H1 (cell line): ENCODE data around the gene GP1BB. TPM values are rescaled to one million over a fixed set of nuclear protein-coding genes. Genes with fewer than 3 reads are reported as not detected.

Source experiments
- CTCF ChIA-PET: fragments of 300-600 bp; sonication (Branson Sonifier 250); formaldehyde crosslinking; loops from one replicate; lab custom pipeline; 2021; ENCODE audit not compliant: partially characterized antibody; lab: Charles Lee
- POLR2A ChIA-PET: fragments of 300-600 bp; sonication (Branson Sonifier 250); formaldehyde crosslinking; loops from one replicate; lab custom pipeline; 2021; ENCODE audit warnings: inconsistent platforms; ENCODE audit not compliant: partially characterized antibody; lab: Charles Lee
- DNase-seq, 2 experiments: peaks; one replicate each; pipeline versions ENCODE4 v3.0.0 to v3.0.0-alpha.2; 2010 to 2022; ENCODE audit warnings: low spot score in 2 of 2, low read depth in 1 of 2, mixed read lengths in 1 of 2
- FAIRE-seq: peaks from 2 replicates; lab custom pipeline; 2011; peaks lifted over from hg19 to GRCh38; lab: Jason Lieb, UNC
- H2AFZ ChIP-seq: 2 replicates; pipeline ENCODE4 v1.8.1; 2012; ENCODE audit warnings: low read length, inconsistent platforms
- H2AK5ac ChIP-seq: 2 replicates; pipeline ENCODE4 v1.6.1; 2013; ENCODE audit warnings: low read depth, low read length
- H2BK120ac ChIP-seq: replicated peaks from 2 replicates; pipeline ENCODE3; 2013; ENCODE audit warnings: low read depth, low read length, inconsistent platforms
- H2BK12ac ChIP-seq: 2 replicates; pipeline ENCODE4 v1.6.1; 2013; ENCODE audit warnings: low read depth, low read length
- H2BK15ac ChIP-seq: 2 replicates; pipeline ENCODE4 v1.6.1; 2013; ENCODE audit warnings: low read length
- H2BK20ac ChIP-seq: 2 replicates; pipeline ENCODE4 v1.6.1; 2013; ENCODE audit warnings: low read length
- H2BK5ac ChIP-seq: 2 replicates; pipeline ENCODE4 v1.6.1; 2013; ENCODE audit warnings: low read depth, low read length
- H3K14ac ChIP-seq: 2 replicates; pipeline ENCODE4 v1.6.1; 2013; ENCODE audit warnings: inconsistent platforms; ENCODE audit not compliant: insufficient read length
- H3K18ac ChIP-seq: 2 replicates; pipeline ENCODE4 v1.6.1; 2013; ENCODE audit warnings: low read length; ENCODE audit errors: extremely low read depth
- H3K23ac ChIP-seq: 2 replicates; pipeline ENCODE4 v1.6.1; 2013; ENCODE audit warnings: inconsistent platforms; ENCODE audit not compliant: insufficient read length
- H3K23me2 ChIP-seq: 2 replicates; pipeline ENCODE4 v1.6.1; 2013; ENCODE audit warnings: low read depth, low read length
- H3K27ac ChIP-seq: 2 replicates; pipeline ENCODE4 v1.6.1; 2011; ENCODE audit warnings: low read depth, low read length, inconsistent platforms
- H3K27me3 ChIP-seq, 4 experiments: replicated peaks in 1 of 4; 1 replicate in 1 of 4; 2 replicates in 3 of 4; pipeline versions ENCODE4 v1.6.1 to v1.8.1; 2011 to 2013; ENCODE audit warnings: low read length in 3 of 4, mild to moderate bottlenecking in 3 of 4, inconsistent platforms in 2 of 4, mixed read lengths in 2 of 4, moderate library complexity in 1 of 4; ENCODE audit not compliant: control insufficient read depth in 3 of 4, insufficient read depth in 3 of 4; ENCODE audit errors: extremely low read depth in 1 of 4
- H3K36me3 ChIP-seq, 4 experiments: 2 replicates each; pipeline versions ENCODE4 v1.6.1 to v1.8.1; 2011 to 2013; ENCODE audit warnings: mild to moderate bottlenecking in 4 of 4, low read length in 3 of 4, moderate library complexity in 2 of 4, control low read depth in 1 of 4, inconsistent platforms in 1 of 4; ENCODE audit not compliant: insufficient read depth in 4 of 4, control insufficient read depth in 2 of 4
- H3K4ac ChIP-seq: replicated peaks from 2 replicates; pipeline ENCODE3; 2013; ENCODE audit warnings: low read length, low read depth, mixed read lengths, inconsistent platforms; ENCODE audit not compliant: insufficient read length
- H3K4me1 ChIP-seq, 4 experiments: replicated peaks in 1 of 4; 1 replicate in 1 of 4; 2 replicates in 3 of 4; pipeline versions ENCODE4 v1.6.1 to v1.8.1; 2011 to 2013; ENCODE audit warnings: low read length in 3 of 4, inconsistent platforms in 2 of 4, mixed read lengths in 1 of 4; ENCODE audit not compliant: insufficient read depth in 4 of 4, control insufficient read depth in 3 of 4
- H3K4me2 ChIP-seq, 2 experiments: 2 replicates each; pipeline versions ENCODE4 v1.6.1 to v1.8.1; 2011 to 2013; ENCODE audit warnings: low read depth in 2 of 2, low read length in 2 of 2, control low read depth in 1 of 2, inconsistent platforms in 1 of 2, mild to moderate bottlenecking in 1 of 2; ENCODE audit not compliant: insufficient read depth in 1 of 2
- H3K4me3 ChIP-seq, 4 experiments: fragments of 200-600, 300-600 bp in 1 of 4; sonication (generic), shearing (Covaris generic), sonication (Bioruptor Twin) in 1 of 4; 2 replicates each; pipeline versions ENCODE4 v1.5.1 to v1.8.1; 2011 to 2016; ENCODE audit warnings: low read length in 4 of 4, low read depth in 3 of 4, control low read depth in 2 of 4, inconsistent platforms in 2 of 4, mild to moderate bottlenecking in 2 of 4, mixed read lengths in 1 of 4, moderate library complexity in 1 of 4; ENCODE audit not compliant: insufficient read depth in 2 of 4; ENCODE audit errors: extremely low read depth in 1 of 4
- H3K56ac ChIP-seq: replicated peaks from 2 replicates; pipeline ENCODE3; 2013; ENCODE audit warnings: low read depth, mild to moderate bottlenecking, mixed read lengths, low read length, inconsistent platforms; ENCODE audit not compliant: insufficient read length
- H3K79me1 ChIP-seq: 2 replicates; pipeline ENCODE4 v1.6.1; 2013; ENCODE audit warnings: low read depth, low read length, control low read depth
- H3K79me2 ChIP-seq, 2 experiments: 2 replicates each; pipeline versions ENCODE4 v1.6.1 to v1.8.1; 2012 to 2013; ENCODE audit warnings: low read length in 2 of 2, mild to moderate bottlenecking in 2 of 2, inconsistent platforms in 1 of 2; ENCODE audit not compliant: insufficient read depth in 2 of 2, control insufficient read depth in 1 of 2
- H3K9ac ChIP-seq, 4 experiments: replicated peaks in 1 of 4; 1 replicate in 1 of 4; 2 replicates in 3 of 4; pipeline versions ENCODE4 v1.6.1 to v1.8.1; 2011 to 2013; ENCODE audit warnings: low read depth in 3 of 4, low read length in 3 of 4, control low read depth in 2 of 4, mild to moderate bottlenecking in 2 of 4, moderate library complexity in 2 of 4, inconsistent platforms in 1 of 4; ENCODE audit errors: extremely low read depth in 1 of 4
- H3K9me3 ChIP-seq, 2 experiments: 2 replicates each; pipeline versions ENCODE4 v1.6.1 to v1.8.1; 2012 to 2013; ENCODE audit warnings: mild to moderate bottlenecking in 2 of 2, moderate library complexity in 2 of 2, control low read depth in 1 of 2, inconsistent platforms in 1 of 2, low read depth in 1 of 2, low read length in 1 of 2, mixed read lengths in 1 of 2; ENCODE audit not compliant: insufficient read depth in 2 of 2
- H4K20me1 ChIP-seq, 2 experiments: replicated peaks in 1 of 2; 2 replicates each; pipeline versions ENCODE3 to v1.8.1; 2011 to 2013; ENCODE audit warnings: inconsistent platforms in 2 of 2, low read length in 2 of 2, mild to moderate bottlenecking in 1 of 2; ENCODE audit not compliant: insufficient read depth in 2 of 2, control insufficient read depth in 1 of 2
- H4K5ac ChIP-seq: 2 replicates; pipeline ENCODE4 v1.6.1; 2013; ENCODE audit warnings: low read length, low read depth, mixed read lengths, inconsistent platforms; ENCODE audit not compliant: insufficient read length
- H4K8ac ChIP-seq: 2 replicates; pipeline ENCODE4 v1.8.0; 2013; ENCODE audit warnings: mild to moderate bottlenecking, moderate library complexity, low read length, inconsistent platforms; ENCODE audit not compliant: insufficient read depth; ENCODE audit errors: extremely low read depth
- H4K91ac ChIP-seq: replicated peaks from 2 replicates; pipeline ENCODE3; 2013; ENCODE audit warnings: low read length, mixed read lengths, inconsistent platforms; ENCODE audit not compliant: insufficient read length
- ASH2L ChIP-seq: fragments of 200-600, 300-600 bp; sonication (generic); IDR thresholded peaks from one replicate; pipeline ENCODE4 v1.7.1; 2017; ENCODE audit warnings: low read length
- CBX5 ChIP-seq: fragments of 300-800, 300-1000 bp; sonication (generic); IDR thresholded peaks from 2 replicates; pipeline ENCODE4 v1.7.1; 2016; ENCODE audit warnings: antibody characterized with exemption, low read length, low read depth
- CHD2 ChIP-seq: IDR thresholded peaks from 2 replicates; pipeline ENCODE4 v1.6.1; 2012; ENCODE audit warnings: low read length, improper control_type of control experiment
- EGR1 ChIP-seq: IDR thresholded peaks from 2 replicates; pipeline ENCODE4 v1.6.1; 2011; ENCODE audit warnings: low read depth, low read length, borderline replicate concordance
- HDAC2 ChIP-seq, 2 experiments: fragments of 300-600 bp in 1 of 2; sonication (generic) in 1 of 2; IDR thresholded peaks; 2 replicates each; pipeline ENCODE4 v1.6.1; 2011 to 2012; ENCODE audit warnings: low read depth in 2 of 2, low read length in 2 of 2, mild to moderate bottlenecking in 2 of 2, moderate library complexity in 2 of 2, borderline replicate concordance in 1 of 2, inconsistent platforms in 1 of 2
- JUND ChIP-seq: IDR thresholded peaks from 2 replicates; pipeline ENCODE4 v1.6.1; 2011; ENCODE audit warnings: mild to moderate bottlenecking, improper control_type of control experiment, low read length
- KDM5A ChIP-seq: fragments of 200-600 bp; IDR thresholded peaks from 2 replicates; pipeline ENCODE4 v1.7.1; 2012; ENCODE audit warnings: mild to moderate bottlenecking, low read length, inconsistent platforms, mixed read lengths
- NRF1 ChIP-seq: IDR thresholded peaks from 2 replicates; pipeline ENCODE4 v1.6.1; 2011; ENCODE audit warnings: mild to moderate bottlenecking, low read depth, low read length, improper control_type of control experiment
- SP1 ChIP-seq: IDR thresholded peaks from 2 replicates; pipeline ENCODE4 v1.6.1; 2011; ENCODE audit warnings: low read depth, low read length
- TAF1 ChIP-seq: IDR thresholded peaks from 2 replicates; pipeline ENCODE4 v1.6.1; 2011; ENCODE audit warnings: mild to moderate bottlenecking, low read depth, low read length
- TCF12 ChIP-seq: IDR thresholded peaks from 2 replicates; pipeline ENCODE4 v1.6.1; 2011; ENCODE audit warnings: low read depth, mild to moderate bottlenecking, low read length
- YY1 ChIP-seq: IDR thresholded peaks from 2 replicates; pipeline ENCODE4 v1.6.1; 2011; ENCODE audit warnings: low read depth, mild to moderate bottlenecking, low read length
- WGBS, 2 experiments: shearing (Covaris generic) in 1 of 2; methylation state at CpG; one replicate each; pipeline versions ENCODE4 v1.1.6 to v1.1.7; 2013 to 2015; ENCODE audit warnings: low lambda C conversion rate in 2 of 2, mixed read lengths in 2 of 2, inconsistent platforms in 1 of 2, low coverage in 1 of 2, missing lambda C conversion rate in 1 of 2; ENCODE audit not compliant: insufficient replicate concordance in 2 of 2, insufficient coverage in 1 of 2, insufficient read length in 1 of 2; ENCODE audit errors: extremely low coverage in 1 of 2, missing lambda C conversion rate in 1 of 2; 5-methylcytosine and 5-hydroxymethylcytosine counted together
- polyA plus RNA-seq, 7 experiments: library from polyadenylated mRNA; depleted of rRNA in 3 of 7; stranded (reverse) in 5 of 7; unstranded in 2 of 7; fragments of >200 nt in 5 of 7; fragments of 200-250 nt in 2 of 7; gene quantifications; 1 replicate in 5 of 7; 2 replicates in 1 of 7; 4 replicates in 1 of 7; pipeline versions ENCODE4 v1.2.1 to v1.2.3, GENCODE V29; 2011 to 2013; ENCODE audit warnings: missing spikeins in 2 of 7, mixed read lengths in 2 of 7
- total RNA-seq: library from RNA; stranded (reverse); fragmentation: NEBNext Ultra II Directional; extraction: Animal tissue kit (Norgen Biotek cat#: 25700); gene quantifications from 2 replicates; pipeline ENCODE4 v1.2.1, GENCODE V29; 2021

The GP1BB gene
- total and polyA plus RNA-seq, 2 of the 8 experiments (the other 6 are each of a cell fraction or from before 2014, with no cell fraction given), result 0.36 TPM; not detected in 1

DNA sequence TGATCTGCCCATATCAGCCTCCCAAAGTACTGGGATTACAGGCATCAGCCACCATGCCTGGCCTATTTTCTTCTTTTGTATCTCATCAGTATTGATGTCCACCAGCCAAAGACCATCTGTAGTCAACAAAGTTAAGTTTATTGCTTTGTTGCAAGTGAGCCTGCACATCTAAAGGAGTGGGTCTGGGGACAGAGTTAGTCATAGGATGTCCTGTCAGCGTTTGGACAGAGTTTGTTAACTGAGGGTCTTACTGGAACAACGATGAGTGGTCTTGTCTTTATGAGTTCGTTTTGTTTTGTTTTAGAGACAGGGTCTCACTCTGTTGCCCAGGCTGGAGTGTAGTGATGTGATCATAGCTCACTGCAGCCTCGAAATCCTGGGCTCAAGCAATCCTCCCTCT is 49.7 kb upstream of the GP1BB start:
- Histone ChIP-seq H2BK12ac (no peak overlapping the region), H3K4me2 (no peak overlapping the region), H4K91ac (no peak overlapping the region), H3K9me3 (peaks cover 0 to 2% of the 10 kb centered on the region in 2 experiments; a peak in 1 of 4 replicates), H3K79me2 (no peaks in the 10 kb centered on the region), H2BK5ac (no peak overlapping the region), H2AK5ac (no peak overlapping the region), H2AFZ (no peak overlapping the region), H3K23ac (no peak overlapping the region), H3K4me3 (no peak overlapping the region), H3K27ac (no peak overlapping the region), H3K23me2 (no peaks in the 10 kb centered on the region), H2BK20ac (no peak overlapping the region), H3K18ac (no peak overlapping the region), H3K4ac (no peak overlapping the region), H3K9ac (no peak overlapping the region), H2BK15ac (no peak overlapping the region), H3K14ac (no peak overlapping the region), H3K4me1 (peaks cover 0 to under 1% (median 0%) of the 10 kb centered on the region in 4 experiments; a peak in 2 of 7 replicates), H3K36me3 (no peaks in the 10 kb centered on the region), H4K8ac (no peak overlapping the region), H3K79me1 (no peaks in the 10 kb centered on the region), H4K5ac (no peak overlapping the region), H2BK120ac (no peak overlapping the region), H3K56ac (no peak overlapping the region), H4K20me1 (no peaks in the 10 kb centered on the region), H3K27me3 (no peaks in the 10 kb centered on the region)
- ChIA-PET CTCF (interaction anchor here (8.2 kb wide), 1 partner anchor 29 kb away, joined by 76 read pairs; no protein-coding TSS in a partner anchor), POLR2A (no interaction called here)
- DNase-seq (no peak), FAIRE-seq (no peak)
- WGBS, 2 experiments, result 87% methylated on average over 4 of the region's 4 CpGs; no CpG with 5 or more reads in 1 of the 2 experiments
- no peak for TF ChIP-seq JUND
- TF ChIP-seq SP1, result no peak
- no peak for TF ChIP-seq CBX5
- no peak for TF ChIP-seq TCF12
- no peak for TF ChIP-seq ASH2L
- TF ChIP-seq KDM5A, result no peak
- TF ChIP-seq HDAC2 (IDR thresholded peaks at IDR 0.05; ENCODE audit: borderline replicate concordance in 1 of 2, low read depth in 2 of 2, low read length in 2 of 2), result no peak
- no peak for TF ChIP-seq YY1
- no peak for TF ChIP-seq NRF1
- no peak for TF ChIP-seq CHD2
- no peak for TF ChIP-seq EGR1
- no peak for TF ChIP-seq TAF1
